HG03095 (cell line): ENCODE measurements around the gene ZNF516.
"Not testable (repeated sequence)": the region's sequence is repeated elsewhere in the genome, so short reads cannot be mapped to it uniquely, and the experiment has no call there.

ENCODE experiments used
- ATAC-seq: cut with Tn5 transposase; IDR thresholded peaks from one replicate; pipeline ENCODE4 v1.9.1; 2021; ENCODE audit warnings: moderate library complexity; ENCODE audit not compliant: unreplicated experiment

Gene ZNF516

DNA sequence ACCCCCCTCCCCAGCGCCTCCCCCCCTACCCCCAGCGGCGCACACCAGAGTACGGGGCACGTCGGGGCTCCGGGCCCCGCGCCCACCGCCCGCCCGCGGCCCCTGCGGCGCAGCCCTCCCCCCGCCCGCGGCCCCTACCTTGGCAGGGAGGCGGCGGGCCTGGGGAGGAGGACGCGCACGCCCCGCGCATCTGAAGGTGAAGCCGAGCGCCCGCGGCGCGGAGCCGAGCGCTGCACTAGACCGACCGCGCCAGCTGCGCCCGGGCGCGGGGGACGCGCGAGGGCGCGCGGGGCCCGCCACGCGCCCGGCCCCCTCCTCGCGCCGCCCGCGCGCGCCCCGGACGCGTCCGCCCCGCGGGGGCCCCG lies at the start of gene ZNF516:
Gene ZNF516 (minus strand): TSS at position 237 of the 365 bp plus-strand sequence. CDS start 52,188 bp downstream, outside the sequence.
- ATAC-seq: no peak

DNA sequence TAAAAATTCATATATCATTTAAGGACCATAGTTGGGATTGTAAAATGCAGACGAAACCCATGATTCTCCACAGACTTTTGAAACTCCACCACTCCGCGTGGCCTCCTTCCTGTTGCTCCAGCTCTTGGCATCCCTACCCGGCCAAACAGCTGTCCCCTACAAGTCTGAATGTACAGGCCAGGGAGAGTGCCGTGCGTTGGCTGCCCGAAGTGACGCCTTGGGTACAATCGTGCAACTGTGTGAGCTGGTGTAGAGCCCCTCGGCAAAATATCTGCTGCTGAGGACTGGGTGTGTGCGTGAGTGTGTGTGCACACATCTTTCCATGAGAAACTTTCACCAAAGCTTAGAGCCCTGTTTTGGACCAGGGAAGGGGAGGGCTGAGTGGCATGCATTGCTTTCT lies 43.8 kb upstream of the ZNF516 start:
- ATAC-seq: no peak

DNA sequence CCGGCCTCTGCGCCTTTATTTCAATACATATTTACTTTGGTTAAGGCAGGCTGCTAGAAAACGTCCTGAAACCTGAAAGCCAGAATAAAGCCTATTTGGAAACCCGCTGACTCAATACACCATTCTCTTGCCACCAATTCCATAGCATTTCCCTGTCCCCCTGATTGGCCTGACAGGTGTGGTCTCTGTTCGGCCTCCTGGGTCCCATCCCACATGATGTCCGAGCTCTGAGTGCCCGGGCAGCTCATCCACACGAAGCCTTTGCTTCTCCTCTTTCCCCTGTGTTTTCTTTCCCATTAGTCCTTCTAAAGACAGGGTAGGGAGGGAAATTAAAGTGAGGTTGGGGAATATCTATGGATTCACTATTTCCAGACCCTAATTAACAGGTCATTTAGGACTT lies 42.6 kb upstream of the ZNF516 start:
- ATAC-seq: no peak

DNA sequence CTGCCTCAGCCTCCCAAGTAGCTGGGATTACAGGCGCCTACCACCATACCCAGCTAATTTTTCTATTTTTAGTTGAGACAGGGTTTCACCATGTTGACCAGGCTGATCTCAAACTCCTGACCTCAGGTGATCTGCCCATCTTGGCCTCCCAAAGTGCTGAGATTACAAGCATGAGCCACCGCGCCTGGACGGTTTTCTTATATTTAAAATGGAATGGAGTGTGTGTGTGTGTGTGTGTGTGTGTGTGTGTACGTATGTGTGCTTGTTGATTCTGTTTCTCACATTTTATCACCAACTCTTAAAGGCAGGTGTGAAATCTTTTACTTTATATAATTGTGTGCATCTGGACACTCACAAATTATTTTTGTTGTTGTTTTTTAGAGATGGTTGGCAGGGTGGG lies 41.6 kb upstream of the ZNF516 start:
- not testable (repeated sequence) for ATAC-seq

- ATAC-seq: no peak
Observed at GRCh38 chr18:76532875-76533274, 37.8 kb upstream of the ZNF516 start.

- ATAC-seq: no peak
Observed at GRCh38 chr18:76530846-76531245, 35.8 kb upstream of the ZNF516 start.

DNA sequence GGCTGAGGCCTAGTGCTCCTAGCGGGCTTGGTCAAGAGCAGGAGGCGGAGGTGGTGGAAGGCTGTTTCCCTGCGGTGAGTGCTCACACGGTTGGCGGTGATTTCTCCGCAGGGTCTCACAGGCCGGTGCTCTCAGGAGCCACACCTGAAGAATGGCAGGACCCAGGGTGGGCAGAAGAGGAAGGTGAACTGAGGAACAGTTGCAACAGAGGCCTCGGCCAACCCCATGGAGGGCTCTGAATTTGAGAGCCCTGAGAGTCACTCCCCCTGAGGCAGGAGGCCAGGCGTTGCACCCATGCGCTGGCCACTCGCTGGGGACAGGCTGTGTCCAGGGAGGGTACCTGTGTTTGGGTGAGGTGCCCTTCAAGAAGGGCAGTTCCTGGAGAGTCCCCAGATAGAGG lies 35.3 kb upstream of the ZNF516 start:
- no peak for ATAC-seq

DNA sequence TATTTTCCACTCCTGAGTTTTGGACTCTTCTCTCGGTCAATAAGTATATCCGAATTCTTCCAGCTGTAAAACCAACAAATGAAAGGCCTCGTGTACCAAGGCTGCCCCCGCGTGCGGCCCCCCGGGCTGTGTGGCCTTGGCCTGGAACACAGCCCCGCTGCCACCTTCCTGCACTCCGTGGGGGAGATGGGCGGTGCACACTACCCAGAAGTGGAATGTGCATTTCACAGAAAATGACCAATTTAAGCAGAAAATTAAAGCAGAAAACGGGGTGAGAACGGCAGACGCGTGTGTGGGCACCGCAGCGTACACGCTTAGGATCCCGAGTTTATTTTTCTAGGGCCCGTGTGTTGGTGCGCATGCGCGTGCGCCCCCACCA lies 34.4 kb upstream of the ZNF516 start:
- no peak for ATAC-seq

DNA sequence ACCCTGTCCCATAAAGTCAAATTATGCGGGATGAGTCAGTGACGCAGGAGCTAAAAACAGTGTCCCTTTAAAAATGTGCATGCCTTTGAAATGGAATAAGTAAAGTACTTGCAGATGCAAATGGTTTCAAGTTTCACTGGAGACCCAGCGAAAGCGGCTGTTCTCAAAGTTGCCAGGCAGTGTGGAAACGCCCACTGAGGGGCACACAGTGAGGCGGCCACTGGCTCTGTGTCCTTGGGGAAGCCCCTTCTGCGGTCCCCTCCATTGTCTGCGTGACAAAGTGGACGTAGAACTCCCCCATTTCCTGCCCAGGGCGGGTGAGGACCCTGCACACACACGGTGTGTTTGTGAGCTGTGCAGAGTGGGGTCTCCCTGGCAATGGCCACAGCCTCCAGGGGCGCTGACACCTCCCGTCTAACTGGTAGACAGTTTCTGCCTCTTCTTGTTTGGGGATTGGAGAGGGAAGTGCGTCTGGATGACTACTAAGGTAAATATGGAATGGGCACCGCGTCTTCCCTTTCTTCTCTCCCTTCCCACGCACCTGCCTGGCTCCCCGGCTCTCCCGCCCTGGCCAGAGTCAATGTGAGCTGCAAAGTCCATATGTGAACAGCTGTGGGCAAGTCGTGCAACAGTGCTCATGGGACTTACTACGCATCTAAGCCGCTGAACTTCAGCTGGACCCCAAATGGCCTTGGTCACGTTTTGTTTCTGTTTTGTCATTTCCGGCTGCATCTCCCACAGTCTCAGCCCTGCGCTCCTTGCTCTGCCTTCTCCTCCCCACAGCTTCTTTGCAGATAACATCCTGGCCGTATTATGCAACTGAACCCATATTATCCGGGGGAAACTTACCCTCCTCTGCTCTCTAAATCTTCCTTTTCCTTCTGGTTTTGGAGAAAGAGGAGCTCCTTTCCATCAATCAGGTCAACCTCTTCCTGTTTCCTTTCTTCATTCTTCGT lies 33.7 kb upstream of the ZNF516 start:
- peak; percentile 58 for ATAC-seq

DNA sequence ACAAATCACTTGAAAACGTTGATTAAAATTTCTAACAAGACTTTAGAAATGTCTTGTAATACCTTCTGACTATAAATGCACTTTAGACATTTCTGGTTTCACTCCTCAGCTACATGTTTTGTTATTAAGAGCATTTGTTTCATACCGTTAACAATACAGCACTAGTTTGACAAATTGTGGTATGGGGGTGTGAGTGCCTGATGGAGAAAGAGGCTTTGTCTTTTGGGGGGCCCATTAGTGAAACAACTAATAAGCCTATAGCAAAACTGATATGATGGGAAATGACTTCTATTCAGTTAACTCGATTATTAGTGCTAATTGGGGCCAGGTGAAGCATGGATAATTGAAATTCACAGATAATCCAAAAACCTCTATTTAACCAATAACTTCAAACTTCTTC lies 30.9 kb upstream of the ZNF516 start:
- no peak for ATAC-seq

GRCh38 chr18:76524900-76525698 lies 30.1 kb upstream of the ZNF516 start:
- ATAC-seq: peak; percentile 38

DNA sequence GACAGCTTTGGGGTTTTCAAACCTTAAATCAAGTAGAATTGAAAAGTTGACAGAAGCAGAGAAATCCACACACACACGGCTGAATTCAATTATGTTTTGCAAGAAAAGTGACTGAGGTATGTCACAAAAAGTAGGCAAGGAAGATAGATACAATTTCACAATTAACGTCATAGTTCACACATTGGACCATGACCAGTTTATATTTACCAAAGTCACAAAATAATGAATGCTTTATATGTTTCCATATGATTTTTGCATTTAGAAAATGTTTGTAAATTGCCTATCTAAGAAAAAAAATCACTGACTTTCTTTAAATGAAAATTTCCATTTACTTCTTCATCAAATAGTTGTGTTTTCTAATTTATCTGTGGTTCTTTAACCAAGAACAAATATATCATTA lies 29.4 kb upstream of the ZNF516 start:
- ATAC-seq: no peak

- no peak for ATAC-seq
Observed at GRCh38 chr18:76522551-76522950, 27.5 kb upstream of the ZNF516 start.

- no peak for ATAC-seq
Observed at GRCh38 chr18:76522122-76522503, 27.1 kb upstream of the ZNF516 start.

- no peak for ATAC-seq
Observed at GRCh38 chr18:76521417-76522121, 26.5 kb upstream of the ZNF516 start.

DNA sequence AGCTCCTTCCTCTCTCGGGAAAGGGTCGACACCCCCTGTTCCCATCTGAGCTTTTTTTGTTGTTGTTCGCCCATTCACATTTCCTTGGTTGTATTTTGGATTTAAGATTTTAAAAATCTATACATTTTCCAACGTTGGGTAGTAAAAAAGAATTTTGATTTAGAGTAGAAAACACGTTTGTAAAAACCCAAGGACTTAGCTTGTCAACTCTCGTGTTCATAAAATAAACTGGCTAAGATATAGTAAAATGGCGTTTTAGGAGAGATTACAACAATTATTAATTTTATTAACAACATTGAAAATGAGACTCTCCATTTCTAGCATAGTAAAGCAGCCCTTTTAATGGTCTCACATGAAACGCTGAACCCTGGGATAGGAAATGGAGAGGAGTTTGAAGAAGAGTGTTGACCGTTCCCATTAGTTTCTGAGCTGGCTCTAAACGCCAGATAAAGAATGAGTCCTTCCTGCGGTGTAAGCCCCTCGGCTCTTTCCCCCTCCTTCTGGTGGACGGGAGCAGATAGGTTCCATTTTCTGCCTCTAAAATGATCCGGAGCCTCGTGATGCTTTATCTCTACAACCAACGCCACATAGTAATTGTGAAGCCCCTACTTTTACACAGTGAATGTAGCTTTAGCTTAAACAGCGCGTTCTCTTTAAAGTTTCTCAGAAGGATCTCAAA lies 24.0 kb upstream of the ZNF516 start:
- no peak for ATAC-seq

- ATAC-seq: no peak
Observed at GRCh38 chr18:76518123-76518859, 23.2 kb upstream of the ZNF516 start.

GRCh38 chr18:76515576-76515975 lies 20.5 kb upstream of the ZNF516 start:
- no peak for ATAC-seq

DNA sequence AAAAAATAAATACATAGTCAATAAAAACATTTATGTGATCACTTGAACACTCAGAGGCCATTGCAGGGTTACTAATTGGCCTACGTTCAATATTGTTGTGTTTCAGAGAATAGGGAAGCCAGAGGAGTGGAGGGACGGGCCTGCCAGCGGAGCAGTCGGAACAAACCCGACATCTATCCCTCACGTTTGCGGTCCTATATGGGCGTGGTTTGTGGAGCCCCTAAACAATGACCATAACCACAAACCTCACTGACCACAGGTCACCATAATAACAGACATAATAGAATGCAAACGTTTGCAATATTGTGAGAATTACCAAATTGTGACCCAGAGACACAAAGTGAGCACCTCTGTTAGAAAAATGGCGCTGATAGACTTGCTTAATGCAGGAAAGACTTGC lies 19.5 kb upstream of the ZNF516 start:
- ATAC-seq: no peak

DNA sequence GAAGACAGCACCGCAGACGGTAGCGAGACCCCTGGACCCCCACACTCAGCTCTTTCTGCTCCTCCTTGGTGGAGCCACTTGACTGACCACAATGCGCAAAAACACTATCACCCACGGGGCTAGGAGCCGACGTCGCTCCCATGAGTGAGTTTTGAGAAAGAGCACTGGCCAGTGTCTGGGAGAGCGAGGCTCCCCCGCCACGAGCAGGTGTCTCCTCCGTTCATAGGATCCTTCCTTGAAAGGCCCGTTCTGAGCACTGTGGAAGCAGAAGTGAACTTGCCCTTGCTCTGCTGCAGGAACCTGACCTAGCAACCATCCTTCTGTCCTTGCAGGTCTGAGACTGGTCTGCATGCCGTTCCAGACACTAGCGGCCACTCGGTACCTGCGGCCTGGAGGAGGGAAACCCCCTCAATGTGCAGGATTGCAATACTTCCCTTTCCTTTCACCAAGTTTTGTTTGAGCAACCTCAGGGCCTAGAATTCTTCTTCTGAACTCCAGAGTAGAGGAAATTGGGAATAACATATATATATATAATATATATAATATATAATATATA lies 12.9 kb upstream of the ZNF516 start:
- no peak for ATAC-seq
